ENCODE data around the gene TMEM131L. TPM values are rescaled to one million over a fixed set of nuclear protein-coding genes. Genes with fewer than 3 reads are reported as not detected.

TMEM131L gene
- total RNA-seq, 1 donor from 2014 or later: 18.6 TPM

GRCh38 chr4:153595894-153596601 is 129.9 kb downstream of the TMEM131L start:
- Mint-ChIP-seq H3K9me3 (ENCODE audit: unreplicated experiment) (no peaks in the 10 kb centered on the region), H3K36me3 (ENCODE audit: low read depth, unreplicated experiment) (peaks cover 14% of the 10 kb centered on the region), H3K27ac (ENCODE audit: unreplicated experiment) (no peak overlapping the region), H3K4me3 (ENCODE audit: unreplicated experiment) (no peak overlapping the region), H3K4me1 (ENCODE audit: low read depth, unreplicated experiment) (peaks cover 1% of the 10 kb centered on the region), H3K27me3 (ENCODE audit: low read depth, unreplicated experiment) (no peaks in the 10 kb centered on the region)
- DNase-seq (ENCODE audit: low read depth) (no peak), FAIRE-seq (no peak)
- Histone ChIP-seq H2AFZ (ENCODE audit: low read depth, low read length) (no peak overlapping the region), H3K4me3 (ENCODE audit: insufficient read depth, low read depth, low read length) (no peak overlapping the region), H4K20me1 (ENCODE audit: insufficient read depth, low read length) (no peaks in the 10 kb centered on the region), H3K27ac (ENCODE audit: low read depth, low read length) (no peak overlapping the region), H3K27me3 (ENCODE audit: insufficient read depth, low read length) (no peaks in the 10 kb centered on the region), H3K4me2 (ENCODE audit: low read length) (no peak overlapping the region), H3K36me3 (ENCODE audit: insufficient read depth, low read length) (peaks cover 13% of the 10 kb centered on the region), H3K4me1 (ENCODE audit: insufficient read depth, low read length) (no peaks in the 10 kb centered on the region), H3K79me2 (ENCODE audit: insufficient read depth, low read length) (no peaks in the 10 kb centered on the region), H3K9ac (ENCODE audit: low read length) (no peak overlapping the region), H3K9me3 (ENCODE audit: insufficient read depth, low read depth, low read length) (no peaks in the 10 kb centered on the region)
- TF ChIP-seq EZH2 (IDR thresholded peaks at IDR 0.05; ENCODE audit: insufficient read depth, low read length): no peak
- TF ChIP-seq, protein P1, sequence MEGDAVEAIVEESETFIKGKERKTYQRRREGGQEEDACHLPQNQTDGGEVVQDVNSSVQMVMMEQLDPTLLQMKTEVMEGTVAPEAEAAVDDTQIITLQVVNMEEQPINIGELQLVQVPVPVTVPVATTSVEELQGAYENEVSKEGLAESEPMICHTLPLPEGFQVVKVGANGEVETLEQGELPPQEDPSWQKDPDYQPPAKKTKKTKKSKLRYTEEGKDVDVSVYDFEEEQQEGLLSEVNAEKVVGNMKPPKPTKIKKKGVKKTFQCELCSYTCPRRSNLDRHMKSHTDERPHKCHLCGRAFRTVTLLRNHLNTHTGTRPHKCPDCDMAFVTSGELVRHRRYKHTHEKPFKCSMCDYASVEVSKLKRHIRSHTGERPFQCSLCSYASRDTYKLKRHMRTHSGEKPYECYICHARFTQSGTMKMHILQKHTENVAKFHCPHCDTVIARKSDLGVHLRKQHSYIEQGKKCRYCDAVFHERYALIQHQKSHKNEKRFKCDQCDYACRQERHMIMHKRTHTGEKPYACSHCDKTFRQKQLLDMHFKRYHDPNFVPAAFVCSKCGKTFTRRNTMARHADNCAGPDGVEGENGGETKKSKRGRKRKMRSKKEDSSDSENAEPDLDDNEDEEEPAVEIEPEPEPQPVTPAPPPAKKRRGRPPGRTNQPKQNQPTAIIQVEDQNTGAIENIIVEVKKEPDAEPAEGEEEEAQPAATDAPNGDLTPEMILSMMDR (IDR thresholded peaks at IDR 0.05; ENCODE audit: insufficient read depth, low read depth, low read length): no peak

GRCh38 chr4:153602758-153603157 is 136.6 kb downstream of the TMEM131L start:
- Histone ChIP-seq H3K27me3 (ENCODE audit: insufficient read depth, low read length) (no peaks in the 10 kb centered on the region), H3K36me3 (ENCODE audit: insufficient read depth, low read length) (peaks cover 28% of the 10 kb centered on the region), H3K4me2 (ENCODE audit: low read length) (no peak overlapping the region), H2AFZ (ENCODE audit: low read depth, low read length) (no peak overlapping the region), H3K9me3 (ENCODE audit: insufficient read depth, low read depth, low read length) (no peaks in the 10 kb centered on the region), H3K9ac (ENCODE audit: low read length) (no peak overlapping the region), H3K27ac (ENCODE audit: low read depth, low read length) (no peak overlapping the region), H3K4me3 (ENCODE audit: insufficient read depth, low read depth, low read length) (no peak overlapping the region), H4K20me1 (ENCODE audit: insufficient read depth, low read length) (no peaks in the 10 kb centered on the region), H3K79me2 (ENCODE audit: insufficient read depth, low read length) (no peaks in the 10 kb centered on the region), H3K4me1 (ENCODE audit: insufficient read depth, low read length) (no peaks in the 10 kb centered on the region)
- H3K4me1 Mint-ChIP-seq (ENCODE audit: low read depth, unreplicated experiment): no peaks in the 10 kb centered on the region
- DNase-seq (ENCODE audit: low read depth) (no peak), FAIRE-seq (no peak)
- no peaks in the 10 kb centered on the region for H3K9me3 Mint-ChIP-seq (ENCODE audit: unreplicated experiment)
- no peaks in the 10 kb centered on the region for H3K27me3 Mint-ChIP-seq (ENCODE audit: low read depth, unreplicated experiment)
- H3K36me3 Mint-ChIP-seq (ENCODE audit: low read depth, unreplicated experiment): peaks cover 12% of the 10 kb centered on the region
- TF ChIP-seq EZH2 (IDR thresholded peaks at IDR 0.05; ENCODE audit: insufficient read depth, low read length): no peak
- TF ChIP-seq, protein P1 (IDR thresholded peaks at IDR 0.05; ENCODE audit: insufficient read depth, low read depth, low read length): no peak
- no peak overlapping the region for H3K4me3 Mint-ChIP-seq (ENCODE audit: unreplicated experiment)
- H3K27ac Mint-ChIP-seq (ENCODE audit: unreplicated experiment): no peak overlapping the region

DNA sequence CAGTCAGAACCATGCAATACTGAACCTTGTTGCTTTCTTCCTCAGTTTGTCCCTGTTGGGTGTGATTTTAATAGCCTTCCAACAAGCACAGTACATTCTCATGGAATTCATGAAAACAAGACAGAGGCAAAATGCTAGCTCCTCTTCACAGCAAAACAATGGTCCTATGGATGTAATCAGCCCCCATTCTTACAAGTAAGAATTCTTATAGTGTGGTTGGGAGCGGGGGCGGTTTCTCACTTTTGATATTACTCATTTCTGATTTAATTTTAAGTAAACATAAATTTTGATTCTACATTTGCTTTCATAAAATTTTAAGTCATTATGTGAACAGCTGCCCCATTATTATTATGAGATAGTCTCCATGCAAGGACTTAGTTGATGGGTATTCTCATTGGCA is 137.1 kb downstream of the TMEM131L start:
- H3K27me3 Mint-ChIP-seq (ENCODE audit: low read depth, unreplicated experiment): no peaks in the 10 kb centered on the region
- H3K4me3 Mint-ChIP-seq (ENCODE audit: unreplicated experiment): no peak overlapping the region

More for the DNA sequence above, 137.1 kb downstream of the TMEM131L start:
- Histone ChIP-seq H3K27me3 (ENCODE audit: insufficient read depth, low read length) (no peaks in the 10 kb centered on the region), H3K4me2 (ENCODE audit: low read length) (no peak overlapping the region), H3K4me3 (ENCODE audit: insufficient read depth, low read depth, low read length) (no peak overlapping the region), H2AFZ (ENCODE audit: low read depth, low read length) (no peak overlapping the region), H3K4me1 (ENCODE audit: insufficient read depth, low read length) (no peaks in the 10 kb centered on the region), H3K36me3 (ENCODE audit: insufficient read depth, low read length) (peaks cover 28% of the 10 kb centered on the region), H3K9ac (ENCODE audit: low read length) (no peak overlapping the region), H3K79me2 (ENCODE audit: insufficient read depth, low read length) (no peaks in the 10 kb centered on the region), H3K9me3 (ENCODE audit: insufficient read depth, low read depth, low read length) (no peaks in the 10 kb centered on the region), H4K20me1 (ENCODE audit: insufficient read depth, low read length) (no peaks in the 10 kb centered on the region), H3K27ac (ENCODE audit: low read depth, low read length) (no peak overlapping the region)
- no peaks in the 10 kb centered on the region for H3K4me1 Mint-ChIP-seq (ENCODE audit: low read depth, unreplicated experiment)
- H3K27ac Mint-ChIP-seq (ENCODE audit: unreplicated experiment): no peak overlapping the region
- no peak for TF ChIP-seq EZH2 (IDR thresholded peaks at IDR 0.05; ENCODE audit: insufficient read depth, low read length)
- TF ChIP-seq, protein P1 (IDR thresholded peaks at IDR 0.05; ENCODE audit: insufficient read depth, low read depth, low read length): no peak
- H3K9me3 Mint-ChIP-seq (ENCODE audit: unreplicated experiment): no peaks in the 10 kb centered on the region
- H3K36me3 Mint-ChIP-seq (ENCODE audit: low read depth, unreplicated experiment): peaks cover 8% of the 10 kb centered on the region
- FAIRE-seq (no peak), DNase-seq (ENCODE audit: low read depth) (no peak)

Data from astrocyte (in vitro differentiated cells and primary cell).